AG08395 (cell line): ENCODE results near the gene CXCR1.
"Not testable (repeated sequence)": the region's sequence is repeated elsewhere in the genome, so short reads cannot be mapped to it uniquely, and the experiment has no call there.

Experiments
- DNase-seq: peaks from one replicate; pipeline ENCODE4 v3.0.0; 2012; ENCODE audit warnings: mixed read lengths, low spot score

CXCR1 gene

GRCh38 chr2:218161644-218162043, 5.1 kb downstream of the CXCR1 start:
- DNase-seq, result no peak

GRCh38 chr2:218155953-218156479, 10.7 kb downstream of the CXCR1 start:
- DNase-seq, result no peak

GRCh38 chr2:218152777-218153176, 14.0 kb downstream of the CXCR1 start:
- no peak for DNase-seq

- DNase-seq, result no peak
These were observed 14.6 kb downstream of the CXCR1 start for GRCh38 chr2:218152172-218152571.

- DNase-seq, result no peak
These were observed 16.8 kb downstream of the CXCR1 start for GRCh38 chr2:218149848-218150440.

- DNase-seq, result no peak
These were observed 17.7 kb downstream of the CXCR1 start for GRCh38 chr2:218149098-218149497.

- no peak for DNase-seq
These were observed 20.7 kb downstream of the CXCR1 start for GRCh38 chr2:218146056-218146455.

GRCh38 chr2:218145124-218145523, 21.6 kb downstream of the CXCR1 start:
- no peak for DNase-seq

GRCh38 chr2:218138047-218138446, 28.7 kb downstream of the CXCR1 start:
- DNase-seq, result no peak

- no peak for DNase-seq
These were observed 29.2 kb downstream of the CXCR1 start for GRCh38 chr2:218137514-218137913.

- no peak for DNase-seq
These were observed 35.9 kb downstream of the CXCR1 start for GRCh38 chr2:218130822-218131221.

- DNase-seq, result no peak
These were observed 36.4 kb downstream of the CXCR1 start for GRCh38 chr2:218130377-218130776.

GRCh38 chr2:218129458-218130135, 37.2 kb downstream of the CXCR1 start:
- DNase-seq, result no peak

- no peak for DNase-seq
These were observed 37.8 kb downstream of the CXCR1 start for GRCh38 chr2:218128781-218129457.

- DNase-seq, result no peak
These were observed 38.8 kb downstream of the CXCR1 start for GRCh38 chr2:218127929-218128455.

- no peak for DNase-seq
These were observed 41.1 kb downstream of the CXCR1 start, which contains the start of gene CXCR2 for GRCh38 chr2:218125626-218126080. Gene CXCR2, plus strand, starts transcription at chr2:218126028. Its CDS starts 8,774 bp downstream, at chr2:218134802.

GRCh38 chr2:218125095-218125494, 41.7 kb downstream of the CXCR1 start:
- DNase-seq, result no peak

GRCh38 chr2:218123986-218124385, 42.8 kb downstream of the CXCR1 start:
- DNase-seq, result no peak

GRCh38 chr2:218122286-218122685, 44.5 kb downstream of the CXCR1 start:
- not testable (repeated sequence) for DNase-seq

- DNase-seq, result not testable (repeated sequence)
These were observed 45.0 kb downstream of the CXCR1 start for GRCh38 chr2:218121789-218122188.
